IMR-90 (cell line): Measurements from ENCODE around the gene TCF7L2. TPM values are rescaled to one million over a fixed set of nuclear protein-coding genes. Genes with fewer than 3 reads are reported as not detected.

Experiments used
- ATAC-seq: fragments of 200-7000 bp; cut with Tn5 transposase; 2 replicates; pipeline ENCODE4 v1.9.1; 2020; ENCODE audit warnings: low read depth, mild to moderate bottlenecking, moderate library complexity
- BruUV-seq: library from RNA; stranded (reverse); fragments of 400-500 nt; replicated peaks from 2 replicates; lab custom pipeline; 2021; lab: Mats Ljungman, UMichigan
- CTCF ChIA-PET: fragments of 300-600 bp; formaldehyde crosslinking; extraction: SDS; loops from one replicate; lab custom pipeline; 2021; ENCODE audit warnings: antibody characterized with exemption; lab: Yijun Ruan, JAX
- POLR2A ChIA-PET: fragments of 300-600 bp; sonication (Branson Sonifier 250); formaldehyde crosslinking; loops from one replicate; lab custom pipeline; 2022; ENCODE audit warnings: antibody characterized with exemption; ENCODE audit not compliant: unreplicated experiment; lab: Charles Lee
- DNase-seq: peaks from one replicate; pipeline ENCODE4 v3.0.0; 2013
- H2AFZ ChIP-seq: replicated peaks from 2 replicates; pipeline ENCODE3; 2013; ENCODE audit warnings: low read length, mild to moderate bottlenecking; ENCODE audit not compliant: poor library complexity
- H2AK5ac ChIP-seq: 2 replicates; pipeline ENCODE4 v1.6.1; 2013; ENCODE audit warnings: low read depth, low read length, inconsistent platforms
- H2AK9ac ChIP-seq: replicated peaks from 2 replicates; pipeline ENCODE3; 2013; ENCODE audit warnings: mild to moderate bottlenecking, low read depth, low read length, moderate library complexity; ENCODE audit not compliant: poor library complexity
- H2BK120ac ChIP-seq: 2 replicates; pipeline ENCODE4 v1.6.1; 2013; ENCODE audit warnings: low read depth, low read length, inconsistent platforms
- H2BK15ac ChIP-seq: 3 replicates; pipeline ENCODE4 v1.6.1; 2013; ENCODE audit warnings: low read depth, low read length, inconsistent platforms
- H2BK20ac ChIP-seq: 2 replicates; pipeline ENCODE4 v1.6.1; 2013; ENCODE audit warnings: low read depth, mild to moderate bottlenecking, inconsistent platforms, low read length, moderate library complexity
- H2BK5ac ChIP-seq: 2 replicates; pipeline ENCODE4 v1.6.1; 2013; ENCODE audit warnings: mild to moderate bottlenecking, low read depth, low read length, inconsistent platforms; ENCODE audit not compliant: poor library complexity, severe bottlenecking
- H3K14ac ChIP-seq: replicated peaks from 2 replicates; pipeline ENCODE4 v1.6.1; 2013; ENCODE audit warnings: low read depth, low read length, inconsistent platforms
- H3K18ac ChIP-seq: 2 replicates; pipeline ENCODE4 v1.6.1; 2013; ENCODE audit warnings: low read depth, low read length, control low read depth
- H3K23ac ChIP-seq: 2 replicates; pipeline ENCODE4 v1.6.1; 2013; ENCODE audit warnings: low read depth, low read length, inconsistent platforms
- H3K27ac ChIP-seq: 2 replicates; pipeline ENCODE4 v1.5.1; 2013; ENCODE audit warnings: mild to moderate bottlenecking, control low read depth, low read length; ENCODE audit not compliant: insufficient read depth
- H3K27me3 ChIP-seq: 2 replicates; pipeline ENCODE4 v1.6.1; 2013; ENCODE audit warnings: low read length; ENCODE audit not compliant: control insufficient read depth, insufficient read depth
- H3K36me3 ChIP-seq: 2 replicates; pipeline ENCODE4 v1.6.1; 2013; ENCODE audit warnings: low read length, mixed read lengths; ENCODE audit not compliant: control insufficient read depth, insufficient read depth
- H3K4ac ChIP-seq: 2 replicates; pipeline ENCODE4 v1.6.1; 2013; ENCODE audit warnings: low read depth, low read length, inconsistent platforms
- H3K4me1 ChIP-seq: 2 replicates; pipeline ENCODE4 v1.6.1; 2013; ENCODE audit warnings: low read length, mixed read lengths; ENCODE audit not compliant: control insufficient read depth, insufficient read depth
- H3K4me2 ChIP-seq: 2 replicates; pipeline ENCODE4 v1.6.1; 2013; ENCODE audit warnings: low read depth, mild to moderate bottlenecking, control low read depth, low read length, moderate library complexity
- H3K4me3 ChIP-seq: 2 replicates; pipeline ENCODE4 v1.5.1; 2013; ENCODE audit warnings: low read depth, mild to moderate bottlenecking, control low read depth, low read length, moderate library complexity; ENCODE audit not compliant: insufficient read depth
- H3K56ac ChIP-seq: 2 replicates; pipeline ENCODE4 v1.6.1; 2013; ENCODE audit warnings: low read length, inconsistent platforms; ENCODE audit not compliant: insufficient read depth; ENCODE audit errors: extremely low read depth
- H3K79me1 ChIP-seq, 2 experiments: 2 replicates each; pipeline ENCODE4 v1.6.1; 2013; ENCODE audit warnings: low read length in 2 of 2, inconsistent platforms in 1 of 2, low read depth in 1 of 2
- H3K9ac ChIP-seq: 2 replicates; pipeline ENCODE4 v1.6.1; 2013; ENCODE audit warnings: low read depth, low read length, control low read depth
- H3K9me1 ChIP-seq: 2 replicates; pipeline ENCODE4 v1.6.1; 2013; ENCODE audit warnings: low read length, inconsistent platforms; ENCODE audit not compliant: insufficient read depth
- H3K9me3 ChIP-seq: 2 replicates; pipeline ENCODE4 v1.6.1; 2013; ENCODE audit warnings: low read length; ENCODE audit not compliant: control insufficient read depth, insufficient read depth
- H4K20me1 ChIP-seq: 2 replicates; pipeline ENCODE4 v1.6.1; 2013; ENCODE audit warnings: low read length, inconsistent platforms; ENCODE audit not compliant: insufficient read depth
- H4K5ac ChIP-seq: 2 replicates; pipeline ENCODE4 v1.6.1; 2013; ENCODE audit warnings: mild to moderate bottlenecking, low read depth, low read length, control low read depth
- H4K8ac ChIP-seq, 2 experiments: 2 replicates each; pipeline ENCODE4 v1.6.1; 2013; ENCODE audit warnings: low read depth in 2 of 2, low read length in 2 of 2, control low read depth in 1 of 2, inconsistent platforms in 1 of 2
- H4K91ac ChIP-seq: 2 replicates; pipeline ENCODE4 v1.6.1; 2013; ENCODE audit warnings: low read depth, low read length, inconsistent platforms; ENCODE audit not compliant: insufficient read depth
- BHLHE40 ChIP-seq: fragments of 150-350 bp; IDR thresholded peaks from 2 replicates; pipeline ENCODE4 v1.6.1; 2016; ENCODE audit warnings: mild to moderate bottlenecking, low read depth, low read length
- CEBPB ChIP-seq: IDR thresholded peaks from 2 replicates; pipeline ENCODE4 v1.6.1; 2012; ENCODE audit warnings: low read depth, low read length, improper control_type of control experiment
- CHD1 ChIP-seq: IDR thresholded peaks from 2 replicates; pipeline ENCODE4 v1.6.1; 2012; ENCODE audit warnings: low read depth, low read length, improper control_type of control experiment
- CTCF ChIP-seq: conservative IDR thresholded peaks from 2 replicates; pipeline ENCODE4 v1.5.1; 2012; ENCODE audit warnings: mild to moderate bottlenecking, low read depth, low read length, improper control_type of control experiment
- ELK1 ChIP-seq: fragments of 150-350 bp; IDR thresholded peaks from 2 replicates; pipeline ENCODE4 v1.6.1; 2016; ENCODE audit warnings: low read depth, mild to moderate bottlenecking, low read length, moderate library complexity, borderline replicate concordance
- FOS ChIP-seq: fragments of 150-350 bp; IDR thresholded peaks from 2 replicates; pipeline ENCODE4 v1.6.1; 2016; ENCODE audit warnings: low read depth, low read length
- MAFK ChIP-seq: IDR thresholded peaks from 2 replicates; pipeline ENCODE4 v1.6.1; 2012; ENCODE audit warnings: low read depth, low read length, improper control_type of control experiment
- MAZ ChIP-seq: IDR thresholded peaks from 2 replicates; pipeline ENCODE4 v1.6.1; 2012; ENCODE audit warnings: low read depth, mild to moderate bottlenecking, low read length, improper control_type of control experiment, moderate library complexity, borderline replicate concordance
- MXI1 ChIP-seq: IDR thresholded peaks from 2 replicates; pipeline ENCODE4 v1.6.1; 2012; ENCODE audit warnings: low read depth, mild to moderate bottlenecking, low read length, moderate library complexity, borderline replicate concordance
- NFE2L2 ChIP-seq: fragments of 150-350 bp; IDR thresholded peaks from 2 replicates; pipeline ENCODE4 v1.6.1; 2016; ENCODE audit warnings: low read depth, mild to moderate bottlenecking, low read length
- POLR2A ChIP-seq: IDR thresholded peaks from 2 replicates; pipeline ENCODE4 v1.6.1; 2012; ENCODE audit warnings: mild to moderate bottlenecking, low read depth, low read length
- RAD21 ChIP-seq: IDR thresholded peaks from 2 replicates; pipeline ENCODE4 v1.6.1; 2012; ENCODE audit warnings: low read length, improper control_type of control experiment
- RCOR1 ChIP-seq: IDR thresholded peaks from 2 replicates; pipeline ENCODE4 v1.6.1; 2012; ENCODE audit warnings: mild to moderate bottlenecking, low read length, improper control_type of control experiment; ENCODE audit not compliant: insufficient replicate concordance
- RFX5 ChIP-seq: IDR thresholded peaks from 2 replicates; pipeline ENCODE4 v1.8.0; 2012; ENCODE audit warnings: low read depth, mild to moderate bottlenecking, low read length, moderate library complexity
- SMC3 ChIP-seq: fragments of 150-350 bp; IDR thresholded peaks from 2 replicates; pipeline ENCODE4 v1.6.1; 2016; ENCODE audit warnings: low read depth, mild to moderate bottlenecking, antibody characterized with exemption, low read length, moderate library complexity
- USF2 ChIP-seq: fragments of 150-350 bp; IDR thresholded peaks from 2 replicates; pipeline ENCODE4 v1.6.1; 2017; ENCODE audit warnings: mild to moderate bottlenecking, antibody characterized with exemption, low read length, low read depth
- WGBS, 2 experiments: methylation state at CpG; one replicate each; pipeline versions ENCODE4 v1.1.5 to v1.1.7; 2013; ENCODE audit warnings: missing lambda C conversion rate in 2 of 2; ENCODE audit not compliant: insufficient read length in 1 of 2; ENCODE audit errors: extremely low coverage in 2 of 2; 5-methylcytosine and 5-hydroxymethylcytosine counted together
- dilution Hi-C: fragments of 300-500 bp; cut with HindIII; formaldehyde crosslinking; loops from one replicate; pipeline ENCODE4 v1.14.3; 2018; ENCODE audit warnings: low sequenced_read_pairs; ENCODE audit not compliant: unreplicated experiment
- in situ Hi-C: fragments of 300-500 bp; cut with MboI; formaldehyde crosslinking; loops from 3 replicates; pipeline ENCODE4 v1.14.3; 2019; ENCODE audit warnings: low sequenced_read_pairs, inconsistent platforms, mixed read lengths
- intact Hi-C: fragments of 100-400 bp; cut with micrococcal nuclease; formaldehyde crosslinking; loops from 2 replicates; pipeline ENCODE4 v1.10.0; 2022
- polyA plus RNA-seq, 3 experiments: library from polyadenylated mRNA; depleted of rRNA; stranded (reverse); fragments of >200 nt; gene quantifications; 2 replicates each; pipeline ENCODE4 v1.2.3, GENCODE V29; 2012; ENCODE audit warnings: low replicate concordance in 1 of 3
- total RNA-seq: library from RNA; depleted of rRNA; stranded (reverse); fragments of >200 nt; gene quantifications from 2 replicates; pipeline ENCODE4 v1.2.3, GENCODE V29; 2012

Gene TCF7L2
- total and polyA plus RNA-seq, 2 of the 4 experiments (the other 2 are of a cell fraction): 1.3 to 12.2 TPM

GRCh38 chr10:113035732-113036312, 85.8 kb downstream of the TCF7L2 start:
- POLR2A ChIA-PET: no interaction called here
- in situ Hi-C loops (no loop called here), dilution Hi-C loops (no loop called here), intact Hi-C loops (no loop called here)
- peaks cover 3% of the 10 kb centered on the region; the same call in 1 of the 2 replicates for H3K36me3 ChIP-seq
- H4K8ac ChIP-seq: no peak overlapping the region
- no peak overlapping the region for H3K27ac ChIP-seq
- H2BK5ac ChIP-seq: no peak overlapping the region
- no TSS peak for BruUV-seq
- no peaks in the 10 kb centered on the region for H3K9me3 ChIP-seq
- H2AK5ac ChIP-seq: no peak overlapping the region
- H4K20me1 ChIP-seq: peaks cover 16% of the 10 kb centered on the region
- no peaks in the 10 kb centered on the region for H3K27me3 ChIP-seq
- H2AK9ac ChIP-seq: no peak overlapping the region
- no peak for ATAC-seq
- peaks cover 35 to 40% of the 10 kb centered on the region in 2 experiments for H3K79me1 ChIP-seq
- H3K4me1 ChIP-seq: peaks cover under 1% of the 10 kb centered on the region; the same call in 1 of the 2 replicates
- no peak overlapping the region for H3K9ac ChIP-seq
- no peak overlapping the region for H4K91ac ChIP-seq
- H3K23ac ChIP-seq: no peak overlapping the region
- H2BK20ac ChIP-seq: no peak overlapping the region
- no peak overlapping the region for H3K4me3 ChIP-seq
- H4K5ac ChIP-seq: no peak overlapping the region
- no peak overlapping the region for H2BK15ac ChIP-seq
- H3K56ac ChIP-seq: no peak overlapping the region
- peaks cover 7% of the 10 kb centered on the region; the same call in 1 of the 2 replicates for H3K9me1 ChIP-seq
- H2BK120ac ChIP-seq: no peak overlapping the region
- CTCF ChIA-PET: no interaction called here
- no peak overlapping the region for H3K18ac ChIP-seq
- H2AFZ ChIP-seq: no peak overlapping the region
- H3K4me2 ChIP-seq: no peak overlapping the region
- TF ChIP-seq SMC3 (no peak), MXI1 (no peak), RAD21 (no peak), RCOR1 (no peak), RFX5 (no peak), ELK1 (no peak), CEBPB (no peak), POLR2A (no peak), MAZ (no peak), USF2 (no peak), NFE2L2 (no peak), MAFK (no peak), BHLHE40 (no peak), CTCF (no peak), FOS (no peak), CHD1 (no peak)
- H3K4ac ChIP-seq: no peak overlapping the region
- no CpG with 5 or more reads among the region's 5 CpGs for WGBS, 2 experiments
- no peak overlapping the region for H3K14ac ChIP-seq
- no peak for DNase-seq
